Heart right ventricle (tissue), 16 donors: ENCODE measurements around the gene KIAA1328. TPM values are rescaled to one million over a fixed set of nuclear protein-coding genes. Genes with fewer than 3 reads are reported as not detected.

Source experiments
- ATAC-seq, 8 donors: fragments of 200-7000 bp; cut with Tn5 transposase; one replicate each; pipeline ENCODE4 v1.9.1; 2020; ENCODE audit warnings: mild to moderate bottlenecking in 8 of 8, moderate library complexity in 8 of 8, moderate number of reproducible peaks in 1 of 8
- DNase-seq, 2 donors: peaks; one replicate each; pipeline ENCODE4 v3.0.0-alpha.2; 2020
- H3K27ac ChIP-seq, 10 donors: fragments of 200-600 bp; sonication (generic) in 2 of 10; one replicate each; pipeline versions ENCODE4 v1.5.0 to v1.8.0; 2020 to 2022; ENCODE audit warnings: mild to moderate bottlenecking in 3 of 10
- H3K27me3 ChIP-seq, 7 donors: fragments of 200-600 bp; one replicate each; pipeline ENCODE4 v1.8.0; 2021 to 2022; ENCODE audit warnings: mild to moderate bottlenecking in 2 of 7
- H3K36me3 ChIP-seq, 9 donors: fragments of 200-600 bp; sonication (generic) in 1 of 9; one replicate each; pipeline versions ENCODE4 v1.5.0 to v1.8.0; 2020 to 2022; ENCODE audit warnings: mild to moderate bottlenecking in 2 of 9
- H3K4me1 ChIP-seq, 9 donors: fragments of 200-600 bp; sonication (generic) in 1 of 9; one replicate each; pipeline versions ENCODE4 v1.5.0 to v1.8.0; 2020 to 2022; ENCODE audit warnings: mild to moderate bottlenecking in 4 of 9
- H3K4me3 ChIP-seq, 10 donors: fragments of 200-600 bp; sonication (generic) in 2 of 10; one replicate each; pipeline versions ENCODE4 v1.5.0 to v1.8.0; 2020 to 2022; ENCODE audit warnings: mild to moderate bottlenecking in 7 of 10, moderate library complexity in 2 of 10
- H3K9me3 ChIP-seq, 11 donors: fragments of 200-600 bp in 10 of 11; sonication (generic) in 2 of 11; one replicate each; pipeline versions ENCODE4 v1.5.0 to v1.8.0; 2013 to 2022; ENCODE audit warnings: mild to moderate bottlenecking in 2 of 11, control low read depth in 1 of 11, moderate library complexity in 1 of 11
- CTCF ChIP-seq, 9 donors: fragments of 200-600 bp; sonication (generic) in 2 of 9; IDR thresholded peaks; one replicate each; pipeline versions ENCODE4 v1.5.0 to v1.8.0; 2021 to 2022; ENCODE audit warnings: antibody characterized with exemption in 9 of 9, mild to moderate bottlenecking in 5 of 9, moderate library complexity in 1 of 9
- WGBS, 2 donors: extraction: QIAGEN DNeasy Blood & Tissue Kit; methylation state at CpG; one replicate each; pipeline ENCODE4 v1.1.7; 2013; ENCODE audit warnings: inconsistent platforms in 1 of 2; 5-methylcytosine and 5-hydroxymethylcytosine counted together
- intact Hi-C, 10 donors: fragments of 100-400 bp; cut with DNase I; formaldehyde crosslinking; loops; one replicate each; pipeline versions ENCODE4 v1.11.1 to v1.14.2; 2022
- long read RNA-seq, 3 donors: library from polyadenylated mRNA; unstranded; transcript quantifications; one replicate each; pipeline ENCODE4 v2.0.0, GENCODE V29; 2020 to 2021
- polyA plus RNA-seq, 2 donors: library from polyadenylated mRNA; stranded (reverse); fragments of 200-250 nt; gene quantifications; one replicate each; pipeline ENCODE4 v1.2.3, GENCODE V29; 2013
- total RNA-seq, 10 donors: library from RNA; stranded (reverse); fragmentation: NEBNext Ultra II Directional in 3 of 10; extraction: Animal tissue kit (Norgen Biotek cat#: 25700) in 3 of 10; gene quantifications; one replicate each; pipeline versions ENCODE4 v1.2.1 to v1.2.4, GENCODE V29; 2021 to 2023
- donor health status: Arrhythmogenic right ventricular cardiomyopathy.
- donor health status: ischemic (EF 13 %, LVEDD 7.1; RV severe dilation, severe dysfunction).
- donor health status: healthy with polysubstance abuse.
- donor health status: DM: no; HTN: yes; CAD: no.
- donor health status: DM: no; HTN: no; CAD: no.
- donor health status: ischemic (EF 25% LVEDD 6.9; RV normal size, moderate dysfunction).
- donor health status: ischemic (EF 25% LVEDD 5.7; RV mildly dilated, moderate dysfunction).
- donor health status: healthy.
- donor health status: DM: yes; HTN: yes; CAD: no.
- donor health status: Ischemic cardiomyopathy.
- donor health status: ischemic (EF 35%, LVEDD 5.7; RV mildly dilated, moderate dysfunction).
- donor health status: nonischemic (EF 11% LVEDD 7.7; RV severe dilation, severe dysfunction).
- donor health status: DM: yes; HTN: yes; CAD: no.
- donor health status: PGD.
- donor health status: ischemic (EF 29% LVEDD 5.4; RV normal size, mild dysfunction).
- donor health status: nonischemic (EF 23%, LVEDD 6.1; RV moderate dilation, normal function).

The KIAA1328 gene
- total RNA-seq (1 to 10 TPM; 4.0 to 6.3 (median 5.4) TPM), polyA plus RNA-seq (1 to 10 TPM; 1.9 to 2.5 TPM)
- long read RNA-seq, donor 1, partial matches to known transcripts: 0 of 1 reads
- long read RNA-seq, donor 1, other reads (novel, unspliced or antisense): 1 of 1 reads
- long read RNA-seq, donor 2, partial matches to known transcripts: 0 of 3 reads
- long read RNA-seq, donor 2, other reads (novel, unspliced or antisense): 2 of 3 reads
- long read RNA-seq, donor 3, full-length matches to known transcripts: 1 of 6 reads
- long read RNA-seq, donor 3, partial matches to known transcripts: 3 of 6 reads
- long read RNA-seq, donor 3, other reads (novel, unspliced or antisense): 2 of 6 reads

GRCh38 chr18:36828630-36829361 lies at the start of gene KIAA1328, which contains the start of gene TPGS2:
Gene KIAA1328 (plus strand): TSS chr18:36829127. CDS start chr18:36829139, 12 bp downstream.
Gene TPGS2 (minus strand): TSS chr18:36829002. CDS start chr18:36828767, 235 bp downstream.
- DNase-seq: peak; percentile 83 to 87
- H3K4me1 ChIP-seq: peaks cover 0 to 30% (median 17%) of the 10 kb centered on the region in 9 donors
- peak in 8 of 9 donors; percentile 15 to 69 (median 50) for TF ChIP-seq CTCF (IDR thresholded peaks at IDR 0.05)
- H3K4me3 ChIP-seq: peak within 1 kb of the TSS; percentile 70 to 98 (median 82)
- no peaks in the 10 kb centered on the region for H3K27me3 ChIP-seq
- H3K27ac ChIP-seq: peak within 1 kb of the TSS in 9 of 10 donors; percentile 30 to 86 (median 76)
- intact Hi-C loops: no loop called here
- 0% methylated on average over 73 to 83 of the region's 83 CpGs for WGBS, 2 donors
- peaks cover 0 to under 1% (median 0%) of the 10 kb centered on the region in 9 donors for H3K36me3 ChIP-seq
- ATAC-seq: peak; percentile 94 to 98 (median 98)
- H3K9me3 ChIP-seq: no peaks in the 10 kb centered on the region

- WGBS, 2 donors: 87 to 91% methylated on average over 2 of the region's 2 CpGs
- intact Hi-C loops: no loop called here
- no peaks in the 10 kb centered on the region for H3K27me3 ChIP-seq
- H3K4me3 ChIP-seq: no peak overlapping the region
- no peak for DNase-seq
- no peak for TF ChIP-seq CTCF (IDR thresholded peaks at IDR 0.05)
- H3K27ac ChIP-seq: no peak overlapping the region
- H3K9me3 ChIP-seq: no peaks in the 10 kb centered on the region
- peaks cover 0 to 28% (median 9%) of the 10 kb centered on the region in 9 donors for H3K4me1 ChIP-seq
- ATAC-seq: no peak
- peaks cover 0 to 41% (median 13%) of the 10 kb centered on the region in 9 donors for H3K36me3 ChIP-seq
These were observed 48.2 kb upstream of the KIAA1328 start for GRCh38 chr18:36780748-36781147.

- peaks cover 0 to 28% (median 16%) of the 10 kb centered on the region in 9 donors for H3K4me1 ChIP-seq
- TF ChIP-seq CTCF (IDR thresholded peaks at IDR 0.05): no peak
- no peaks in the 10 kb centered on the region for H3K9me3 ChIP-seq
- DNase-seq (no peak), ATAC-seq (no peak)
- no peaks in the 10 kb centered on the region for H3K27me3 ChIP-seq
- H3K27ac ChIP-seq: peak overlapping the region in 1 of 10 donors; percentile 1
- H3K4me3 ChIP-seq: no peak overlapping the region
- peaks cover 0 to 40% (median 13%) of the 10 kb centered on the region in 9 donors for H3K36me3 ChIP-seq
- intact Hi-C loops: no loop called here
- 76 to 78% methylated on average over 9 of the region's 9 CpGs for WGBS, 2 donors
These were observed 46.2 kb upstream of the KIAA1328 start for GRCh38 chr18:36782710-36783109.

GRCh38 chr18:36783792-36784191 lies 45.1 kb upstream of the KIAA1328 start:
- H3K27ac ChIP-seq: no peak overlapping the region
- no peak for TF ChIP-seq CTCF (IDR thresholded peaks at IDR 0.05)
- DNase-seq (no peak), ATAC-seq (no peak)
- H3K4me1 ChIP-seq: peaks cover 0 to 26% (median 14%) of the 10 kb centered on the region in 9 donors
- H3K9me3 ChIP-seq: no peaks in the 10 kb centered on the region
- H3K36me3 ChIP-seq: peaks cover 0 to 47% (median 13%) of the 10 kb centered on the region in 9 donors
- no peaks in the 10 kb centered on the region for H3K27me3 ChIP-seq
- 81 to 90% methylated on average over 5 of the region's 5 CpGs for WGBS, 2 donors
- H3K4me3 ChIP-seq: no peak overlapping the region
- intact Hi-C loops: no loop called here
